Stimulated activated CD8-positive, alpha-beta memory T cell treated with anti-CD3 and anti-CD28 coated beads, Interleukin-2, amount 100 ng/mL, for 48 hours (primary cell): ENCODE data around the gene MEF2B.
A peak's percentile ranks its signal among the peaks of the same experiment; 100 is the strongest.
"Not testable (repeated sequence)": the region's sequence is repeated elsewhere in the genome, so short reads cannot be mapped to it uniquely, and the experiment has no call there.

Source experiments
- DNase-seq, 2 donors: peaks; one replicate each; pipeline ENCODE4 v3.0.0-alpha.2; 2020; ENCODE audit warnings: low read depth in 2 of 2

MEF2B gene

GRCh38 chr19:19192910-19193423 lies 22.9 kb upstream of the MEF2B start:
- DNase-seq = no peak

- peak; percentile 96 to 98 for DNase-seq
Measured at GRCh38 chr19:19192078-19192882, 22.2 kb upstream of the MEF2B start, which contains the start of the genes BORCS8 and RFXANK. Gene BORCS8, minus strand, starts transcription at chr19:19192152. Its CDS starts 35 bp downstream, at chr19:19192117. Gene RFXANK, plus strand, starts transcription at chr19:19192258. Its CDS starts 1,689 bp downstream, at chr19:19193947.

- no peak for DNase-seq
Measured at GRCh38 chr19:19191768-19192077, 21.7 kb upstream of the MEF2B start.

DNA sequence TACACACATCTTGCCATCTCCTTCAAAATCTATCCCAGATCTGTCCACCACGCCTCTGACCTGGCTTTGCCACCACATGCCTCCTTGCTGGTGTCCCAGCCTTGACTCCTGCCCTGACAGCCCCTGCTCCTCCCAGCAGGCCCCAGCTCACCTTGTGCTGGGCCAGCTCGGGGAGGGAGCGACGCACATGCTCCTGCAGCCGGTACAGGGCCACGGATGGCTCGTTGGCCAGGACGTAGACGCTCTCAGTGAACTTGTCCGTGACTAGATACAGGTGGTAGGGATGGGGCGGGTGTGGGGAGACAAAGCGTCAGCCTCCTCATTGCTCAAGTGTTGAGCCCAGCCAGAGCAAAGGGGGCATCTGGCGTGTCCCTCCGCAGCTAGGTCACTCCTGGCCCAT lies 16.7 kb upstream of the MEF2B start:
- DNase-seq = no peak

GRCh38 chr19:19185853-19186740 lies 16.0 kb upstream of the MEF2B start:
- peak; percentile 26 to 30 for DNase-seq

- no peak for DNase-seq
Measured at GRCh38 chr19:19181488-19181998, 11.5 kb upstream of the MEF2B start.

GRCh38 chr19:19179548-19180441 lies 9.7 kb upstream of the MEF2B start:
- no peak for DNase-seq

- no peak for DNase-seq
Measured at GRCh38 chr19:19176950-19177349, 6.9 kb upstream of the MEF2B start.

- DNase-seq = not testable (repeated sequence)
Measured at GRCh38 chr19:19173243-19173642, 3.2 kb upstream of the MEF2B start.

DNA sequence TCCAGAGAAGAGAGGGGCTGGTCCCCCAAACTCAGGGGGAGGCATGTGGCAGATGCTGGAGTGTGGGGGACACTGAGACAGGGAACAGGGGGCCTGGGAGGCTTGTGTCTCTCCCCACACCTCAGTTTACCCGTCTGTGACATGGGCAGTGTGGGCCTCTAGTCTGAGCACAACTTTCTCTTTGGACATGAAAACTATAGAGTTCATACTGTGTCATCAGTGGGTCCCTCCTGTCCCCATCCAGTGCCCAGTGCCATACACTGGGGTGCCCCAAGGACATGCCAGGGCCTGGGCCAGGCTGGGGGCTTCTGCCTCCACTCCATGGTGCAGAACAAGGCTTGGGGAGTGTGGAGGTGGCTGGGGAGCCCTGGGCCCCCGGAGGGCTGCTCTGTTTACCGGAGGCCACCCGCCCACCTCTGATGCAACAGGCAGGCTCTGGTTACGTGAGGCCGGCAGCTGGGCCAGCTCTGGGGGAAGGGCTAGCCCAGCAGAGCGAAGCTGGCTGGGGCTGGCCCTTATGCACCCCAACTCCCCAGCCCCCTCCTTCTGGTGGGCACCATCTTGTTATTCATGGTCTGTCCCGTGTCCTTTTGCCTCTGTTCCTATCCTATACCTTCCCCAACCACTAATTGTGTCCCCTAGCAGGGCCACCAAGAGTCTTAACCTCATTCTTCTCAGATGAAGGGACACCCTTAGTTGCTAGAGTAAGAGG lies 1.9 kb upstream of the MEF2B start:
- no peak for DNase-seq

DNA sequence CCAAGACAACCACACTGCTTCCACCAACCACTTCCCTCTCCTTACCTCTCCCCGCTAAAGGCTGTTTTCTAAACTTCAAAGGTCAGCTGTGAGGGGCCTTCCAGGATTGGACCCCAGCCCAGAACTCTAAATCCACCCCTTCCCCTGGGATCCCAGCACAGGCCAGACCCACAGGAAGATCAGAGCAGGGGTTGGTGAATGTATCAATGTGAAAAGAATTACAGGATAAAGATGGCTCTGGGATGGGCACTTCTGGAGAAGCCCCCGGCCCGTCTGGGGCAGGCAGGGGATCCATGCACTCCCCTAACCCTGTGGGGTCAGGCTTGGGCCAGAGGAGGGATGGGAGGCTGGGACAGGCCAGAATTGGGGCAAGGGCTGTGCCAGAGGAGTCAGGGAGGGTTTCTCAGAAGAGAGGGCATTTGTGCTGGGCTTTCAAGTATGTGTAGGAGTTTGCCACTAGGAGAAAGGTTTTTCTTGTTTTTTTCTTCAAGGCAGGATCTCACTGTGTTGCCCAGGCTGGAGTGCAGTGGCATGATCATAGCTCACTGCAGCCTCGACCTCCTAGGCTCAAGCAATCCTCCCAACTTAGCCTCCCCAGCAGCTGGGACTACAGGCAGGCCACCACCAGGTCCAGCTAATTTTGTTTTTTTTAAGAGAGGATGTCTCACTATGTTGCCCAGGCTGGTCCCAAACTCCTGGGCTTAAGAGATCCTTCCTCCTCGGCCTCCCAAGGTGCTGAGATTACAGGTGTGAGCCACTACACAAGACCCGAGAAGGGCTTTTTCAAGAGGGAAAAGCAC lies 1.0 kb upstream of the MEF2B start:
- no peak for DNase-seq

GRCh38 chr19:19169236-19170052 lies 619 bp downstream of the MEF2B start:
- DNase-seq = no peak

DNA sequence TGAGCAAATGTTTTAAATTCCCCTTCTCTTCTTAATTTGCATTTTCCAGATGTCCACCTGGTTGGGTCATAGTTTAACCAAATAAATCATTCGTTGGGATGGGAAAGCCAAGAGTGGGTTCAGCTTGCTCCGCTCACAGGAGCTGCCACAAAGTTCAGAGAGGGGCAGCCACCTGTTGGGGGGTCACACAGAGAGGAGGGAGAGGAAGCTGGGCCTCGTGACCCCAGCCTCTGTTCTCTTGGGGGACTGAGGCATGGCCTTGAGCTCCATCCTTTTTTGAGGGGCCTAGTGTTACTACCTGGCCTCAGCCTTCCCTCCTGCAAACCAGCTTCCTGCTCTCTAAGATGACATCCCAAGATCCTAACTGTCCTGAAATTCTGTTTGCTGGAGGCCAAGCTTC lies 2.5 kb downstream of the MEF2B start:
- no peak for DNase-seq

DNA sequence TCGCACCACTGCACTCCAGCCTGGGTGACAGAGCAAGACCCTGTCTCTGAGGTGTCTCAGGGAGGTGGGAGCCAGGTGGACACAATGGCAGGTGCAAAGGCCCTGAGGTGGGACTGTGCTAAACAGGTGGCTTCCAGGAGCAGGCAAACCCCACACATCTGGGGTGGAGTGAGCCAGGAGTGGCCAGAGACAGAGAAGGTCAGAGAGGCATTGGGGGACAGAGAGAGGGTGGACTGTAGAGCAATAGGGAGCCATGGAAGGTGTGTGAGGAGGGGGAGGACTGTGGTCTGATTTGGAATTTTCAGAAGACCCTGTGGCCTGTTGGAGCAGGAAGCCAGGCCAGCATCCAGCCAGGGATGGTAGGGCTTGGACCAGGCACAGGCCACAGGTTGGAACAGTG lies 4.7 kb downstream of the MEF2B start:
- no peak for DNase-seq

DNA sequence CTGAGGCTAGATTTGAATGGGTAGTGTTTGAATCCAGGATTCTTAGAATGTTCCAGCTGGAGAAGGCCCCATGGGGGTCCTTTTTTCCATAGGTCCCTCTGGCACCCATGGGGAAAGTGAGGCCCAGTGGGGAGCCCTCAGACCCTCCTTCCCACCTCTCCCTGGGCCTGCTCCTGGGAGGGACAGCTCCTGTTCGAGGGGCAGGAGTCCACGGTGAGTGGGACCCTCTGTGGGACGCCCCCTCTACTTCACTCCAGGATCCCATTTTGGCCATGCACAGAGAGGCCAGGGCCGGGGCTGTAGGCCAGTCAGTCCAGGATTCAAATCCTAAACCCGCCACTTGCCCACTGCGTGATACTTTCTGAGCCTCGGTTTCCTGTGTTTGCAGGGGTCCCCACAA lies 7.6 kb downstream of the MEF2B start:
- no peak for DNase-seq

DNA sequence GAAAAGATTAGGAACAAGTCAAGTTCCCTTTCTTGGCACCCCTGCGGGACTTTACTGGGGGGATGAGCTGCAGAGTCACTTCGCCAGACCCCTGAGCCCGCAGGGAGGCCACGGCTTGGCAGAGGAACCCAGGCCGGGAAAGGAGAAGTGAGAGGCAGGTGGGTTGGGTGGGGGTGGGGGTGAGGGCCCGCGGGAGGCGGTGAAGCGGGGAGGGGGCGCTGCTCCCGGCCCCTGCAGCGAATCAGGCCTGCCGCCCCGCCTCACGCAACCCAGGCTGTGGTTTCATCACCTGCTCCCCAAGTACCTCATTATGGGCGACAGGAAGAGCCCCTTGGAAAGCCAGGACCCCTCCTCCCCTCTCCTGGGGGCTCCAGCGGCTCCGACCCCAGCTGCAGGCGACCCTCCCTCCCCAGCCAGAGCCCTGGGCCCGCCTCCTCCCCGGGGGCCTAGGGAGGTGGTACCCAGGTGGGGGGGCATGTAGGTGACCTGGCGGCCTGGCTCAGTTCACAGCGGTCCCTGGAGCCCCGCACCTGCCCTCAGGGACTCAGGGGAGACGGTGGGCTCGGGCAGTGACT lies 9.5 kb downstream of the MEF2B start:
- DNase-seq = no peak

- no peak for DNase-seq
Measured at GRCh38 chr19:19159534-19159933, 10.5 kb downstream of the MEF2B start.

DNA sequence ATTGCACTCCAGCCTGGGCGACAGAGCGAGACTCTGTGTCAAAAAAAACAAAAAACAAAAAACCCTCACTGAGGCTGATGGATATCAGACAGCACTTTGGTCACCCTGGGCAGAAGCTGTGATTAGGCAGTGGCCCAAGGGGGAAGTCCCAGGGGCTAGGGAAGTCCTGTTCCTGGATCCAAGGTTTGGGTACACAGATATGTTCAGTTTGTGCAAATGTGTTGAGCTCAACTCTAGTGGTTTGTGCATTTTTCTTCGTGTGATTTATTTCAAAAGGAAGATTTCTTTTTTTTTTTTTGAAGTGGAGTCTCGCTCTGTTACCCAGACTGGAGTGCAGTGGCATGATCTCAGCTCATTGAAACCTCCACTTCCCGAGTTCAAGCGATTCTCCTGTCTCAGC lies 12.3 kb downstream of the MEF2B start:
- DNase-seq = no peak
